Neutrophil (primary cell): ENCODE data around the gene GPBP1.

Experiments
- H3K27ac ChIP-seq: fragments of 200-600 bp; sonication (generic); 2 replicates; pipeline ENCODE4 v1.5.1; 2016; ENCODE audit warnings: mild to moderate bottlenecking, moderate library complexity
- H3K27me3 ChIP-seq: fragments of 200-600 bp; sonication (generic); 2 replicates; pipeline ENCODE4 v1.6.0; 2016; ENCODE audit warnings: mild to moderate bottlenecking
- H3K36me3 ChIP-seq: fragments of 200-600 bp; sonication (generic); 2 replicates; pipeline ENCODE4 v1.5.1; 2017
- H3K4me1 ChIP-seq, 2 experiments: fragments of 200-600 bp in 1 of 2; sonication (generic) in 1 of 2; 1 replicate in 1 of 2; 2 replicates in 1 of 2; pipeline versions ENCODE4 v1.5.1 to v1.6.1; 2013 to 2016; ENCODE audit warnings: low read depth in 1 of 2, low read length in 1 of 2, mild to moderate bottlenecking in 1 of 2, moderate library complexity in 1 of 2; ENCODE audit not compliant: control insufficient read depth in 1 of 2, insufficient read depth in 1 of 2
- H3K4me3 ChIP-seq, 2 experiments: fragments of 200-600 bp in 1 of 2; sonication (generic) in 1 of 2; 1 replicate in 1 of 2; 2 replicates in 1 of 2; pipeline ENCODE4 v1.5.1; 2013 to 2016; ENCODE audit warnings: low read depth in 1 of 2, low read length in 1 of 2, mild to moderate bottlenecking in 1 of 2, moderate library complexity in 1 of 2
- H3K9me3 ChIP-seq: fragments of 200-600 bp; sonication (generic); 2 replicates; pipeline ENCODE4 v1.5.1; 2016
- CTCF ChIP-seq: fragments of 200-600 bp; sonication (generic); IDR thresholded peaks from 2 replicates; pipeline ENCODE4 v1.5.1; 2016; ENCODE audit warnings: antibody characterized with exemption

GPBP1 gene

GRCh38 chr5:57249265-57249874, 75.5 kb downstream of the GPBP1 start:
- TF ChIP-seq CTCF, result no peak
- Histone ChIP-seq H3K27me3 (no peaks in the 10 kb centered on the region), H3K9me3 (no peaks in the 10 kb centered on the region), H3K4me1 (no peaks in the 10 kb centered on the region), H3K4me3 (no peak overlapping the region), H3K36me3 (peaks cover 80% of the 10 kb centered on the region), H3K27ac (peak overlapping the region; percentile 81)

- TF ChIP-seq CTCF, result no peak
- Histone ChIP-seq H3K4me1 (peaks cover 8 to 19% of the 10 kb centered on the region in 2 experiments), H3K4me3 (no peak overlapping the region), H3K36me3 (peaks cover 89% of the 10 kb centered on the region), H3K27me3 (no peaks in the 10 kb centered on the region), H3K9me3 (no peaks in the 10 kb centered on the region), H3K27ac (peak overlapping the region; percentile 21)
These were observed 84.2 kb downstream of the GPBP1 start for GRCh38 chr5:57258052-57258451.

GRCh38 chr5:57258943-57259342, 85.1 kb downstream of the GPBP1 start:
- H3K4me3 ChIP-seq, result no peak overlapping the region
- no peak overlapping the region for H3K27ac ChIP-seq
- no peak for TF ChIP-seq CTCF
- peaks cover 90% of the 10 kb centered on the region for H3K36me3 ChIP-seq
- no peaks in the 10 kb centered on the region for H3K27me3 ChIP-seq
- no peaks in the 10 kb centered on the region for H3K9me3 ChIP-seq
- peaks cover 8 to 19% of the 10 kb centered on the region in 2 experiments for H3K4me1 ChIP-seq

GRCh38 chr5:57259704-57260103, 85.8 kb downstream of the GPBP1 start:
- Histone ChIP-seq H3K9me3 (no peaks in the 10 kb centered on the region), H3K4me1 (peaks cover 8 to 19% of the 10 kb centered on the region in 2 experiments), H3K36me3 (peaks cover 87% of the 10 kb centered on the region), H3K27me3 (no peaks in the 10 kb centered on the region), H3K4me3 (no peak overlapping the region), H3K27ac (no peak overlapping the region)
- no peak for TF ChIP-seq CTCF

GRCh38 chr5:57262541-57262940, 88.7 kb downstream of the GPBP1 start:
- H3K36me3 ChIP-seq, result peaks cover 60% of the 10 kb centered on the region
- no peak for TF ChIP-seq CTCF
- no peaks in the 10 kb centered on the region for H3K9me3 ChIP-seq
- H3K4me3 ChIP-seq, result no peak overlapping the region
- H3K4me1 ChIP-seq, result peaks cover 8 to 19% of the 10 kb centered on the region in 2 experiments
- no peaks in the 10 kb centered on the region for H3K27me3 ChIP-seq
- H3K27ac ChIP-seq, result peak overlapping the region; percentile 46
